Stimulated activated CD4-positive, alpha-beta T cell treated with anti-CD3 and anti-CD28 coated beads, Interleukin-2, amount 100 ng/mL, for 48 hours (primary cell): ENCODE results near the gene HMGCS1.
"Not testable (repeated sequence)": the region's sequence is repeated elsewhere in the genome, so short reads cannot be mapped to it uniquely, and the experiment has no call there.

Experiments used
- DNase-seq, 2 donors: peaks; one replicate each; pipeline ENCODE4 v3.0.0-alpha.2; 2020

Gene HMGCS1

GRCh38 chr5:43270645-43271044, 42.6 kb downstream of the HMGCS1 start:
- DNase-seq = no peak

GRCh38 chr5:43268188-43268820, 44.9 kb downstream of the HMGCS1 start:
- no peak for DNase-seq

- DNase-seq = not testable (repeated sequence)
Observed at GRCh38 chr5:43262269-43262668, 50.9 kb downstream of the HMGCS1 start.

DNA sequence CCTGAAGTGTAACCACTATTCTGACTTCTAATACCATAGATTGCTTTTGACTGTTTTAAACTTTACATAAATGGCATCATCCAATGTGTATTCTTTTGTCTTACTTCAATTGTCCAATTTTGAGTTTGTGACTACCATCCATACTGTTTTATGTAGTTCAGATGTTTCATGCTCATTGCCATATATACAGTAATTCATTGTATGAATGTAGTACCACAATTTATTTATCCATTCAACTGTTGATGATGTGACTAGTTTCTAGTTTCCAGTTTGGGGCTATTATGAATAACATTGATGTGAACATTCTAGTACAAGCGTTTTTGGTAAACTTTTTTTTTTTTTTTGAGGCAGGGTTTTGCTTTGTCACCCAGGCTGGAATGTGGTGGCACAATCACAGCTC, 55.1 kb downstream of the HMGCS1 start:
- DNase-seq = no peak

DNA sequence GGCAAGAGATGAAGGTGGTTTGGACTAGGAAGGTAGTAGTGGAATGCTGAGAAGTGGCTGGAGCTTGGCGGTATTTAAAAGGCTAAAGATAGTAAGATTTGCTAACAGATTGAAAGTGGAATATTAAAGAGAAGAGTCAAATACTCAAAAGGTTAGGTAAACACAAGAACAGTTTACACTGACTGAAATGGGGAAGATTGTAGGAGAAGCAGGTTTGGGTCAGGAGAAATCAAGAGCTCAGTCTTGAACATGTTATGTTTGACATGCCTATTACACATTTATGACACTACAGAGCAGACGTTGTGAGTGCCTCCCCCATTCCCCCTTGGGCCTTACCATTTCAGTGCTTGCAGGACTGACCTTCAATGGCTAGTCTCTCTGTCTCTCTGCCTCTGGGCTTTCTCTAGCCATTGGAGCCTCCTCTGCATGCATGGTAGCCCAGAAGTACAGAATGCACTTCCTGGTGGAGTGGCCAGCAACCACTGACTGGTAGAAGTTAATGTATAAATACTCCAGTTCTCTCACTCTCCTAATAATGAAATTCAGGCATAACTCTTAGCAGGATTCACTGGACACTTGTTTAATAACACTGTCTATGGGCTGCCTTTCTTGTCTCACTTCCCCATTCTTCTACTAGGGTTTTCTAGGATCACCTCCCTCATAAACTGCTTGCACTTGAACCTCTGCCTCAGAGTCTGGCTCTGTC, 56.8 kb downstream of the HMGCS1 start:
- no peak for DNase-seq

DNA sequence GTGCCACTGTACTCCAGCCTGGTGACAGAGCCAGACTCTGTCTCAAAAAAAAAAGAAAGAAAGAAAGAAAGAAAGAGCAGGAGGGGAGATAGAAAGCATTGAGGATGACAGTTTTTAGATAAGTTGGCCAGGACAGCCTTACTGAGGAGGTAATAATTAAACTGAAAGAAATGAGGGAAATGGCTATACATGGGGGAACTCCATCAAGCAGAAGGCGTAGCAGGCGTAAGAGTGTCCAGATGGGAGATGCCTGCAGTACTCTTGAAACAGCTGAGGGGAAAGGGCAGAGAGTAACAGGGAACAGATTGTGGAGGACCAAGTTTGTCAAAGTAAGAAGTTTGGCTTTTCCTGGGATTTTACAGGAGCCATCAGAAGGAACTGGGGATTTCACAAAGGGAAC, 57.5 kb downstream of the HMGCS1 start:
- DNase-seq = no peak

DNA sequence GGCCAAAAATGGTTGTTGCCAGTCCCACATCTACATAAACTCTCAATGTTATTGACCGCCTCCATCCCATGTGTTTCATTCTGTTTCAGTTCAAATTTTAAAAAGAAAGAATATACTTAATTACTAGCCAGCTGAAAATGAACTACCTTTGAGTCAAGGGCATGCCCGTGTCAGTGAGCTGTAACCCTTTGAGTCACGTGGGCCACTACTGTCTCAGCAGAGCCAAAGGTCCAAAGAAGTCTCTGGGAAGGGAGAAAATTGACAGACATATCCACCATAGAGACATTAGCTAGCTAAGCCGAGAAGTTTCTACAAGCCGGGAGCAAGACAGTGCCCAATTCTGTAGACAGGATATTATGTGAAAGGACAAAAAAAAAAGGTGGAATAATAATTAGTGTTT, 61.5 kb downstream of the HMGCS1 start:
- DNase-seq = no peak

DNA sequence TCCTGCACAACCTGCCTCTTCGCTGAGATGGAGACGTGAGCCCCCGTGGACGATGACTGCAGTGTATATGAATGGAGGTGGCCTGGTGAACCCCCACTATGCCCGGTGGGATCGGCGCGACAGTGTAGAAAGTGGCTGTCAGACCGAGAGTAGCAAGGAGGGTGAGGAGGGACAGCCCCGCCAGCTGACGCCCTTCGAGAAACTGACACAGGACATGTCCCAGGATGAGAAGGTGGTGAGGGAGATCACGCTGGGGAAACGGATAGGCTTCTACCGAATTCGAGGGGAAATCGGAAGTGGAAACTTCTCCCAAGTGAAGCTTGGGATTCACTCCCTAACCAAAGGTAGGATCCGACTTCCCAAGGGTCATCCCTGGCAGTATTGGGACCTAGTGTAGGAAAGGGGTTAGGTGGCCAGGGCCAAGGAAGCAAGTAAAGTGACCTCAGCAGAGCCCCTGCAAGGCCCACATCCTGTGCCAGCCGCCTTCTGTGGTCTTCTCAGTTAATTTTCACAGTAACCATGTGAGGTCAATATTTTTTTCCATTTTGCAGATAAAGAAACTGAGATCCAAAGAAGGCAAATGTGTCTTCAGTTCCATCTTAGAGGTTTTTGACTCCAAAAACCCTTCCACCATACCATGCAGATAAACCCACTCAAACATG, 67.4 kb downstream of the HMGCS1 start:
- no peak for DNase-seq

DNA sequence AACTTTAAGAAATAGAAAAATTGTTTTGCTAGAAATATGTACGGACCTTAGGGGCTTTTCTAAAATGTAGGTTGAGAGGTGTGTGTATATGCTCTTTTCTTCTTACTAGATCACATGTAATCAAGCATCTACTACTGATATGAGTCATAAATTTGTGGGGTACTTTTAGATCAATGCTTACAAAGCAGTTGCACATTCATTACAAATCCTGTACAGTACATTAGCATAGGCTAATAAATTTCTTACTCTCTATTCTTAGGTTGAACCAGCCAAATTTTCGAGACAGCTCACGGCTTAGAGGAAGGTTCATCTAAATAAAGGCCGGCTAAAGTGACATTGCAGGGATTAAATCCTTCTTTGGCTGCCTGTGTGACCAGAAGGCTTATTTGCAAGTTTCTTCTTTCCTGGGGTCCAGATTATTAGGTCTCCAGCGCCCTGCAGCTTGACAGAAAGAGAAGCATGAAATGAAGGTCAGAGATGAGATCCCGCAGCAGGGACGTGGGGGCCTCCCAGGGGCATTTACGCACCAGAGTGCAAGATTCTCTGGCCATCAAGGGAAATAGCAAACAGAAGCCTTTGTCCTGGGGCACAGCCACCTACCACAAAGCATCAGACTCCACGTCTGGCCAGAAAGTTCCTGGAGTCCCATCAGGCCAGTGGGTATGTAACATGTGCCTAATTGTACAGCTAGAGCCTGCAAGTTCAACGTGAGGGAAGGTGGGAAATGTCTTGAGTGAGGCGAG, 68.2 kb downstream of the HMGCS1 start:
- DNase-seq = no peak

DNA sequence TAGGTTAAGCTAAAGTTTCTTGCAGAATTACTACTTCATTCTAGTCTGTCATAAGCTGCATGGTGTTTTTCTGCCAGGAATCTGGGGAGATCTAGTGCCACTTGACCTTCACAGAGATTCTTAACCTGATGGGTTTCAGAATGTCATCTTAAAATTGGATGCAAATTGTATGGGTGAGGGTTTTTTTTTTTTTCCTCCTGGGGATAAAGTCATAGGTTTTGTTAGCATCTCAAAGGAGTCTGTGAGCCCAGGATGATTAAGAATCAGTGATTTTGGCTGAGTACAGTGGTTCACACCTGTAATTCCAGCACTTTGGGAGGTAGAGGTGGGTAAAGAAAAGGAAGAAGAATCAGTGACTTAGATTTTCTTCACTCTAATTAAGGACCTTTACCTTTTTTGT, 69.9 kb downstream of the HMGCS1 start:
- DNase-seq = no peak

DNA sequence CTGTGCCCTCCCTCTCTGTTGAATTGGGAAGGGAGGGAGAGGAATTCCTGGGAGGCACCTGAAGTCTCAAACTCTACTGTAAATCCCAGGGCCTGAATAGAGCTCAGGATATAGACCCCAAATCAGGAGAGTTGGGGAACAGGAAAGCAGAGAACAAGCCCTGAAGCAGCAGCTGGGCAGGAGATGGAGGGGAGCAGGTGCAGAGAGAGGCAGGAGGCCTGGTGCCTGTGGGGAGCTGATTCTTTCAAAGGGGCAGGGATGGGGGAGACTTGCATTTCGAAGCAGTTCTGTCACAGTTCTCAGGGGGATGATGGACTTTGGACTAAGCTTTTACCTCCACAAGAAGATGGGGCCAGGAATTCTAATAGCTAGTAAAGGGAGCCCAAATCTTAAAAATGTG, 71.0 kb downstream of the HMGCS1 start:
- no peak for DNase-seq
